B cell (primary cell): ENCODE measurements around the gene EPB41L5. TPM values are rescaled to one million over a fixed set of nuclear protein-coding genes. Genes with fewer than 3 reads are reported as not detected.
A peak's percentile ranks its signal among the peaks of the same experiment; 100 is the strongest.

Experiments
- ATAC-seq: fragments of 200-7000 bp; cut with Tn5 transposase; one replicate; pipeline ENCODE4 v1.10.0; 2021; ENCODE audit warnings: low read depth, mild to moderate bottlenecking, moderate number of reproducible peaks, moderate library complexity
- CTCF ChIA-PET: fragments of 350-600 bp; sonication (Branson Sonifier 250); formaldehyde crosslinking; loops from one replicate; lab custom pipeline; 2021; ENCODE audit warnings: antibody characterized with exemption, inconsistent platforms; lab: Charles Lee
- POLR2A ChIA-PET: fragments of 350-600 bp; sonication (Branson Sonifier 250); formaldehyde crosslinking; loops from one replicate; lab custom pipeline; 2021; ENCODE audit warnings: antibody characterized with exemption; lab: Charles Lee
- DNase-seq: peaks from one replicate; pipeline ENCODE4 v3.0.0; 2013
- H2AFZ ChIP-seq: 2 replicates; pipeline ENCODE4 v1.6.1; 2012; ENCODE audit warnings: mild to moderate bottlenecking, low read depth, low read length; ENCODE audit not compliant: insufficient read depth, poor library complexity, severe bottlenecking
- H3K27ac ChIP-seq, 2 donors: 1 replicate in 1 of 2; 2 replicates in 1 of 2; pipeline ENCODE4 v1.5.1; 2012 to 2013; ENCODE audit warnings: low read length in 2 of 2, mild to moderate bottlenecking in 2 of 2, moderate library complexity in 1 of 2
- H3K27me3 ChIP-seq, 4 experiments: fragments of 200-600 bp in 1 of 4; sonication (generic) in 1 of 4; replicated peaks in 1 of 4; 1 replicate in 2 of 4; 2 replicates in 2 of 4; pipeline versions ENCODE4 v1.6.1 to v1.7.0; 2013 to 2016; ENCODE audit warnings: low read length in 3 of 4, mild to moderate bottlenecking in 2 of 4, mixed read lengths in 1 of 4, moderate library complexity in 1 of 4; ENCODE audit not compliant: insufficient read depth in 4 of 4, control insufficient read depth in 3 of 4; ENCODE audit errors: control extremely low read depth in 1 of 4
- H3K36me3 ChIP-seq, 2 experiments: replicated peaks in 1 of 2; 1 replicate in 1 of 2; 2 replicates in 1 of 2; pipeline versions ENCODE4 v1.6.1 to v1.7.1; 2013; ENCODE audit warnings: low read length in 1 of 2; ENCODE audit not compliant: insufficient read depth in 2 of 2, control insufficient read depth in 1 of 2; ENCODE audit errors: control extremely low read depth in 1 of 2, extremely low read depth in 1 of 2
- H3K4me1 ChIP-seq, 2 donors: fragments of 200-600 bp in 1 of 2; sonication (generic) in 1 of 2; 1 replicate in 1 of 2; 2 replicates in 1 of 2; pipeline versions ENCODE4 v1.5.1 to v1.6.1; 2013 to 2017; ENCODE audit warnings: low read length in 2 of 2; ENCODE audit not compliant: control insufficient read depth in 2 of 2, insufficient read depth in 2 of 2
- H3K4me2 ChIP-seq: replicated peaks from 2 replicates; pipeline ENCODE3; 2012; ENCODE audit warnings: mild to moderate bottlenecking, low read depth, low read length; ENCODE audit not compliant: poor library complexity, severe bottlenecking
- H3K4me3 ChIP-seq, 5 experiments: fragments of 200-600 bp in 1 of 5; sonication (generic) in 1 of 5; 1 replicate in 3 of 5; 2 replicates in 2 of 5; pipeline versions ENCODE4 v1.5.1 to v1.7.0; 2011 to 2016; ENCODE audit warnings: low read length in 4 of 5, mild to moderate bottlenecking in 4 of 5, low read depth in 2 of 5, control low read depth in 1 of 5, moderate library complexity in 1 of 5; ENCODE audit not compliant: insufficient read depth in 1 of 5; ENCODE audit errors: control extremely low read depth in 1 of 5, extremely low read depth in 1 of 5
- H3K79me2 ChIP-seq: fragments of 200-600 bp; sonication (generic); one replicate; pipeline ENCODE4 v1.6.0; 2016; ENCODE audit warnings: low read length; ENCODE audit not compliant: control insufficient read depth, insufficient read depth
- H3K9ac ChIP-seq: fragments of 200-600 bp; sonication (generic); 2 replicates; pipeline ENCODE4 v1.6.1; 2017; ENCODE audit warnings: mild to moderate bottlenecking, low read length, moderate library complexity
- H3K9me3 ChIP-seq, 3 donors: one replicate each; pipeline versions ENCODE4 v1.6.1 to v1.7.1; 2013; ENCODE audit warnings: low read length in 2 of 3; ENCODE audit not compliant: control insufficient read depth in 2 of 3, insufficient read depth in 1 of 3; ENCODE audit errors: control extremely low read depth in 1 of 3
- H4K20me1 ChIP-seq: 2 replicates; pipeline ENCODE4 v1.6.0; 2012; ENCODE audit warnings: mild to moderate bottlenecking, low read length; ENCODE audit not compliant: insufficient read depth, control insufficient read depth, poor library complexity, severe bottlenecking
- H3K27ac Mint-ChIP-seq: one replicate; pipeline ENCODE4 v1.8.0; 2021; ENCODE audit warnings: mixed read lengths
- H3K27me3 Mint-ChIP-seq: one replicate; pipeline ENCODE4 v1.8.0; 2021; ENCODE audit warnings: mixed read lengths
- H3K4me1 Mint-ChIP-seq: one replicate; pipeline ENCODE4 v1.8.0; 2021; ENCODE audit warnings: mixed read lengths
- H3K4me3 Mint-ChIP-seq: one replicate; pipeline ENCODE4 v1.8.0; 2021; ENCODE audit warnings: mixed read lengths
- H3K9me3 Mint-ChIP-seq: one replicate; pipeline ENCODE4 v1.8.0; 2022; ENCODE audit warnings: mixed read lengths; ENCODE audit not compliant: insufficient read depth
- CTCF ChIP-seq: fragments of 200-600 bp; IDR thresholded peaks from one replicate; pipeline ENCODE4 v1.8.0; 2022; ENCODE audit warnings: antibody characterized with exemption, mild to moderate bottlenecking
- EZH2 ChIP-seq: IDR thresholded peaks from 2 replicates; pipeline ENCODE4 v1.6.1; 2012; ENCODE audit warnings: borderline replicate concordance, low read depth, mild to moderate bottlenecking, moderate library complexity, low read length; ENCODE audit not compliant: insufficient read depth, poor library complexity, severe bottlenecking
- WGBS: methylation state at CpG from one replicate; pipeline ENCODE4 v1.1.5; 2013; ENCODE audit warnings: missing lambda C conversion rate; ENCODE audit not compliant: insufficient coverage; 5-methylcytosine and 5-hydroxymethylcytosine counted together
- intact Hi-C: fragments of 100-400 bp; cut with micrococcal nuclease; formaldehyde crosslinking; loops from one replicate; pipeline ENCODE4 v1.10.0; 2022
- polyA plus RNA-seq: library from polyadenylated mRNA; depleted of rRNA; stranded (reverse); fragments of >200 nt; gene quantifications from 2 replicates; pipeline ENCODE4 v1.2.3, GENCODE V29; 2012
- total RNA-seq, 2 donors: library from RNA; stranded (reverse); fragments of 120-200 nt in 1 of 2; gene quantifications; 1 replicate in 1 of 2; 2 replicates in 1 of 2; pipeline versions ENCODE4 v1.2.3 to v1.2.4, GENCODE V29; 2013 to 2022

Gene EPB41L5
- total and polyA plus RNA-seq, 2 donors (not counting 1 experiment from before 2014, with no cell fraction given), result 3.9 to 14.0 TPM

GRCh38 chr2:120180066-120180465, 167.2 kb downstream of the EPB41L5 start:
- H3K27ac ChIP-seq, result peak overlapping the region in 1 of 2 donors; percentile 35
- H3K4me1 ChIP-seq, result peaks cover 57 to 60% of the 10 kb centered on the region in 2 donors
- TF ChIP-seq CTCF, result no peak
- TF ChIP-seq EZH2, result no peak
- no peaks in the 10 kb centered on the region for H3K27me3 ChIP-seq
- no peak overlapping the region for H3K9ac ChIP-seq
- no peak overlapping the region for H3K4me3 ChIP-seq
- no peak overlapping the region for H2AFZ ChIP-seq
- POLR2A ChIA-PET, result no interaction called here
- peaks cover 50% of the 10 kb centered on the region for H3K79me2 ChIP-seq
- DNase-seq (no peak), ATAC-seq (no peak)
- 97% methylated on average over 3 of the region's 3 CpGs for WGBS
- Mint-ChIP-seq H3K4me1 (peaks cover 57% of the 10 kb centered on the region), H3K9me3 (no peaks in the 10 kb centered on the region), H3K4me3 (no peak overlapping the region), H3K27ac (peak overlapping the region; percentile 60), H3K27me3 (no peaks in the 10 kb centered on the region)
- intact Hi-C loops, result no loop called here
- no peaks in the 10 kb centered on the region for H3K9me3 ChIP-seq
- no peak overlapping the region for H3K4me2 ChIP-seq
- no peaks in the 10 kb centered on the region for H4K20me1 ChIP-seq
- H3K36me3 ChIP-seq, result no peaks in the 10 kb centered on the region
- CTCF ChIA-PET, result interaction anchor here (0.9 to 6.4 kb wide), 3 partner anchors 427 to 477 kb away, joined by 3 to 91 read pairs (median 3); no protein-coding TSS in a partner anchor

- POLR2A ChIA-PET, result no interaction called here
- Histone ChIP-seq H3K9ac (peak overlapping the region; percentile 26), H3K4me1 (peaks cover 42 to 49% of the 10 kb centered on the region in 2 donors), H3K79me2 (peaks cover 50% of the 10 kb centered on the region), H3K9me3 (no peaks in the 10 kb centered on the region), H2AFZ (peak overlapping the region; percentile 63), H3K4me2 (peak overlapping the region; percentile 48), H3K4me3 (peak overlapping the region in 1 of 5 experiments; percentile 12), H3K27ac (no peak overlapping the region), H3K36me3 (no peaks in the 10 kb centered on the region), H4K20me1 (no peaks in the 10 kb centered on the region), H3K27me3 (no peaks in the 10 kb centered on the region)
- Mint-ChIP-seq H3K4me3 (peak overlapping the region; percentile 6), H3K4me1 (peaks cover 42% of the 10 kb centered on the region), H3K27me3 (no peaks in the 10 kb centered on the region), H3K9me3 (no peaks in the 10 kb centered on the region), H3K27ac (no peak overlapping the region)
- CTCF ChIA-PET, result interaction anchor here (1.8 kb wide), 1 partner anchor 429 kb away, joined by 8 read pairs; no protein-coding TSS in a partner anchor
- DNase-seq (no peak), ATAC-seq (no peak)
- TF ChIP-seq CTCF (no peak), EZH2 (no peak)
- 24% methylated on average over 5 of the region's 5 CpGs for WGBS
- intact Hi-C loops, result no loop called here
These were observed 169.2 kb downstream of the EPB41L5 start for GRCh38 chr2:120182019-120182560.
